Measurements from ENCODE around the gene CTCFL. TPM values are rescaled to one million over a fixed set of nuclear protein-coding genes. Genes with fewer than 3 reads are reported as not detected.
A peak's percentile ranks its signal among the peaks of the same experiment; 100 is the strongest.

Gene CTCFL
- polyA plus RNA-seq, 3 donors: 2.4 to 3.0 (median 2.7) TPM

GRCh38 chr20:57561356-57562279 is 36.7 kb upstream of the CTCFL start:
- no peak for DNase-seq (ENCODE audit: extremely low read depth in 1 of 11, low read depth in 9 of 11, low spot score in 4 of 11)

- peak in 1 of 11 donors; percentile 83 for DNase-seq (ENCODE audit: extremely low read depth in 1 of 11, low read depth in 9 of 11, low spot score in 4 of 11)
These were observed 35.8 kb upstream of the CTCFL start, which contains the start of gene PCK1 for GRCh38 chr20:57560554-57561355. Gene PCK1, plus strand, starts transcription at chr20:57561110. Its CDS starts 302 bp downstream, at chr20:57561412.

GRCh38 chr20:57559658-57560553 is 35.0 kb upstream of the CTCFL start:
- no peak for DNase-seq (ENCODE audit: extremely low read depth in 1 of 11, low read depth in 9 of 11, low spot score in 4 of 11)

- DNase-seq (ENCODE audit: extremely low read depth in 1 of 11, low read depth in 9 of 11, low spot score in 4 of 11): no peak
These were observed 34.3 kb upstream of the CTCFL start for GRCh38 chr20:57559289-57559634.

- DNase-seq (ENCODE audit: extremely low read depth in 1 of 11, low read depth in 9 of 11, low spot score in 4 of 11): no peak
These were observed 33.8 kb upstream of the CTCFL start for GRCh38 chr20:57558614-57559288.

GRCh38 chr20:57557926-57558613 is 33.1 kb upstream of the CTCFL start:
- DNase-seq (ENCODE audit: extremely low read depth in 1 of 11, low read depth in 9 of 11, low spot score in 4 of 11): no peak

- DNase-seq (ENCODE audit: extremely low read depth in 1 of 11, low read depth in 9 of 11, low spot score in 4 of 11): no peak
These were observed 32.0 kb upstream of the CTCFL start for GRCh38 chr20:57556980-57557274.

GRCh38 chr20:57555457-57556184 is 30.7 kb upstream of the CTCFL start:
- no peak for DNase-seq (ENCODE audit: extremely low read depth in 1 of 11, low read depth in 9 of 11, low spot score in 4 of 11)

- no peak for DNase-seq (ENCODE audit: extremely low read depth in 1 of 11, low read depth in 9 of 11, low spot score in 4 of 11)
These were observed 28.6 kb upstream of the CTCFL start for GRCh38 chr20:57553376-57554018.

- DNase-seq (ENCODE audit: extremely low read depth in 1 of 11, low read depth in 9 of 11, low spot score in 4 of 11): no peak
These were observed 27.5 kb upstream of the CTCFL start for GRCh38 chr20:57552471-57552870.

- DNase-seq (ENCODE audit: extremely low read depth in 1 of 11, low read depth in 9 of 11, low spot score in 4 of 11): no peak
These were observed 23.5 kb upstream of the CTCFL start for GRCh38 chr20:57548177-57549058.

GRCh38 chr20:57546956-57547649 is 22.2 kb upstream of the CTCFL start:
- DNase-seq (ENCODE audit: extremely low read depth in 1 of 11, low read depth in 9 of 11, low spot score in 4 of 11): no peak

GRCh38 chr20:57545927-57546662 is 21.2 kb upstream of the CTCFL start:
- DNase-seq (ENCODE audit: extremely low read depth in 1 of 11, low read depth in 9 of 11, low spot score in 4 of 11): no peak

GRCh38 chr20:57544838-57545564 is 20.1 kb upstream of the CTCFL start:
- no peak for DNase-seq (ENCODE audit: extremely low read depth in 1 of 11, low read depth in 9 of 11, low spot score in 4 of 11)

Measured in renal cortex interstitium (tissue), 11 donors.